HepG2 (cell line): ENCODE results near the gene SCO1. TPM values are rescaled to one million over a fixed set of nuclear protein-coding genes. Genes with fewer than 3 reads are reported as not detected.
A peak's percentile ranks its signal among the peaks of the same experiment; 100 is the strongest.

Experiments
- CC2D1A ChIP-seq: sonication (generic); formaldehyde crosslinking; IDR thresholded peaks from 2 replicates; pipeline ENCODE4 v1.8.1; 2023; ENCODE audit warnings: mild to moderate bottlenecking, missing genetic modification reagents
- CCAR2 ChIP-seq: fragments of 200-400 bp; formaldehyde crosslinking; optimal IDR thresholded peaks from 2 replicates; pipeline ENCODE3; 2018; ENCODE audit warnings: low read depth, mild to moderate bottlenecking, low read length, moderate library complexity
- DPF2 ChIP-seq: sonication (generic); formaldehyde crosslinking; IDR thresholded peaks from 2 replicates; pipeline ENCODE4 v1.4.0; 2020; ENCODE audit warnings: mild to moderate bottlenecking, low read depth, missing genetic modification reagents, borderline replicate concordance
- EZH2 ChIP-seq: conservative IDR thresholded peaks from 2 replicates; pipeline ENCODE4 v1.6.1; 2012; ENCODE audit warnings: mild to moderate bottlenecking, low read depth, low read length, moderate library complexity
- FLYWCH1 ChIP-seq: sonication (generic); formaldehyde crosslinking; IDR thresholded peaks from 2 replicates; pipeline ENCODE4 v1.8.1; 2023; ENCODE audit warnings: mild to moderate bottlenecking, missing genetic modification reagents
- FOXA1 ChIP-seq, 2 experiments: fragments of 450-650 bp in 1 of 2; sonication (generic) in 1 of 2; formaldehyde crosslinking in 1 of 2; IDR thresholded peaks; 2 replicates each; pipeline versions ENCODE4 v1.4.0 to v1.6.1; 2016 to 2020; ENCODE audit warnings: missing genetic modification reagents in 1 of 2
- HIVEP1 ChIP-seq: sonication (generic); formaldehyde crosslinking; IDR thresholded peaks from 2 replicates; pipeline ENCODE4 v1.4.0; 2020; ENCODE audit warnings: mild to moderate bottlenecking, missing genetic modification reagents
- HNF4A ChIP-seq: sonication (generic); formaldehyde crosslinking; IDR thresholded peaks from 2 replicates; pipeline ENCODE4 v1.4.0; 2020; ENCODE audit warnings: missing genetic modification reagents
- HOXA3 ChIP-seq: sonication (generic); formaldehyde crosslinking; IDR thresholded peaks from 2 replicates; pipeline ENCODE4 v1.5.0; 2020; ENCODE audit warnings: missing genetic modification reagents
- JUN ChIP-seq: sonication (generic); formaldehyde crosslinking; IDR thresholded peaks from 2 replicates; pipeline ENCODE4 v1.4.0; 2020; ENCODE audit warnings: mild to moderate bottlenecking, missing genetic modification reagents
- MBD4 ChIP-seq: IDR thresholded peaks from 2 replicates; pipeline ENCODE4 v1.6.1; 2012; ENCODE audit warnings: low read length, inconsistent platforms, borderline replicate concordance
- NFATC3 ChIP-seq: sonication (generic); formaldehyde crosslinking; IDR thresholded peaks from 2 replicates; pipeline ENCODE4 v1.5.1; 2020; ENCODE audit warnings: mild to moderate bottlenecking, missing genetic modification reagents
- NFE2L2 ChIP-seq: fragments of 150-350 bp; IDR thresholded peaks from 2 replicates; pipeline ENCODE4 v1.6.1; 2014; ENCODE audit warnings: low read length
- NKX3-1 ChIP-seq: sonication (generic); formaldehyde crosslinking; IDR thresholded peaks from 2 replicates; pipeline ENCODE4 v1.5.0; 2020; ENCODE audit warnings: missing genetic modification reagents
- PHF20 ChIP-seq: sonication (generic); formaldehyde crosslinking; IDR thresholded peaks from 2 replicates; pipeline ENCODE4 v1.5.0; 2020; ENCODE audit warnings: mild to moderate bottlenecking, missing genetic modification reagents
- THAP11 ChIP-seq: IDR thresholded peaks from 2 replicates; pipeline ENCODE4 v1.6.1; 2016; ENCODE audit warnings: missing biosample characterization, missing genetic modification reagents
- THYN1 ChIP-seq: sonication (generic); formaldehyde crosslinking; IDR thresholded peaks from 2 replicates; pipeline ENCODE4 v1.8.1; 2023; ENCODE audit warnings: low read depth, mild to moderate bottlenecking, moderate library complexity, missing genetic modification reagents, borderline replicate concordance
- ZNF235 ChIP-seq: sonication (generic); formaldehyde crosslinking; IDR thresholded peaks from 2 replicates; pipeline ENCODE4 v1.8.1; 2023; ENCODE audit warnings: mild to moderate bottlenecking, missing genetic modification reagents, borderline replicate concordance
- ZNF24 ChIP-seq: fragments of 450-650 bp; IDR thresholded peaks from 2 replicates; pipeline ENCODE4 v1.6.1; 2017; ENCODE audit warnings: antibody characterized with exemption, mild to moderate bottlenecking
- ZNF251 ChIP-seq: sonication (generic); formaldehyde crosslinking; IDR thresholded peaks from 2 replicates; pipeline ENCODE4 v1.9.0; 2021; ENCODE audit warnings: mild to moderate bottlenecking, missing genetic modification reagents
- ZNF30 ChIP-seq: sonication (generic); formaldehyde crosslinking; IDR thresholded peaks from 2 replicates; pipeline ENCODE4 v1.5.0; 2020; ENCODE audit warnings: mild to moderate bottlenecking, missing genetic modification reagents
- ZNF329 ChIP-seq: sonication (generic); formaldehyde crosslinking; IDR thresholded peaks from 2 replicates; pipeline ENCODE4 v1.9.0; 2021; ENCODE audit warnings: low read depth, mild to moderate bottlenecking, missing genetic modification reagents
- ZNF766 ChIP-seq: sonication (generic); formaldehyde crosslinking; IDR thresholded peaks from 2 replicates; pipeline ENCODE4 v1.5.0; 2020; ENCODE audit warnings: missing genetic modification reagents, borderline replicate concordance
- ZNF841 ChIP-seq: sonication (generic); formaldehyde crosslinking; IDR thresholded peaks from 2 replicates; pipeline ENCODE4 v1.8.1; 2023; ENCODE audit warnings: missing genetic modification reagents, borderline replicate concordance
- polyA plus RNA-seq, 8 experiments: library from polyadenylated mRNA; depleted of rRNA in 3 of 8; stranded (reverse) in 7 of 8; unstranded in 1 of 8; fragments of >200 nt; fragmentation: Illumina TruSeq in 4 of 8; extraction: Trizol in 4 of 8; gene quantifications; 2 replicates each; pipeline versions ENCODE4 v1.2.1 to v1.2.3, GENCODE V29; 2011 to 2016; ENCODE audit warnings: low read depth in 4 of 8, missing spikeins in 1 of 8, mixed read lengths in 1 of 8; ENCODE audit not compliant: insufficient read depth in 1 of 8
- total RNA-seq, 5 experiments: library from RNA; depleted of rRNA; stranded (reverse); fragments of >200 nt; fragmentation: Illumina TruSeq; extraction: Trizol; gene quantifications; 2 replicates each; pipeline ENCODE4 v1.2.3, GENCODE V29; 2016; ENCODE audit warnings: low read depth in 1 of 5
- TF ChIP-seq, protein P1 (sequence below): sonication (generic); formaldehyde crosslinking; IDR thresholded peaks from 2 replicates; pipeline ENCODE4 v1.8.1; 2022; ENCODE audit warnings: mild to moderate bottlenecking, missing genetic modification reagents
- TF ChIP-seq, protein P2 (sequence below): sonication (generic); formaldehyde crosslinking; IDR thresholded peaks from 2 replicates; pipeline ENCODE4 v1.5.0; 2020; ENCODE audit warnings: mild to moderate bottlenecking, missing genetic modification reagents, moderate library complexity
- TF ChIP-seq, protein P3 (sequence below): sonication (generic); formaldehyde crosslinking; IDR thresholded peaks from 2 replicates; pipeline ENCODE4 v1.8.1; 2023; ENCODE audit warnings: mild to moderate bottlenecking, missing genetic modification reagents

The SCO1 gene
- total and polyA plus RNA-seq, 2 of the 13 experiments (the other 11 are each of a cell fraction or from before 2014, with no cell fraction given) = 11.4 to 50.3 TPM

DNA sequence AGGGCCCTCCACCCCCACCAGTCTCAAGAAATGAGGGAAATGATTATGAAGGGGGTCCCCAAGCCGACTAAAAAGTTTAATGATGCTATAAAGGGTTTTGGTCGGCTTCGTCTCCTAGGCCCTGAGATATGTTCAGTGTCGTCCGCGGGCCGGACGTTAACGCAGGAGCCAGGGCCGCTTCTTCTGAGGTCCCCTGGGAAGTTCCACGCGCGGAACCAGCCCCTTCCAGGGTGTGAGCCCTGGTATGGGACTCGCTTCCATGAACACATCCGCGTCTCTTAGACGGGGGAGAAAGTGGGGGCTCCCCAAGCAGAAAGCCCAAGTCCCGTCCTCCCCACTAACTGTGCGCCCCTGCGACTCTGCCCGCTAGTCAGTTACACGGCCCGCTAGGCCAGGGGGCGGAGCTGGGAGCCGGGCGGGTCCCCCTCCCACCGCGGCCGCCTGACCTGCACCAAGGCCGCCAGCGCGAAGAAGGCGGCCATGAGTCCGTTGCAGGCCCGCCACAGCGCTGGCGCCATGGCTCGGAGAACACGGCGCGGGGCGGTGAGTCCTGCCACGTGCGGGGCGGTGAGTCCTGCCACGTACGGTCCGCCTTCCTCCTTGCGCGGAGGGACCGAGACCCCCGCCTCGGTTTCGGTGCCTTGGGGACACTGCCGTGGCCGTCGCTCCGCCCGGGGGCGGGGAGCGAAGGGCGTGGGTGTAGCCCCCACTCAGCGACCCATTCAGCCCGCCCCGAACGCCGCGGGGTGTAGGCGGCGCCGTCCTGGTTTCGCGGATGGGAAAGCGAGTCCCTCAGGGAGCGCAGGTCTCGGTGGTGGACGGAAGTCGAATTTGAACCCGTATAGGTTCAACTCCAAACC lies 32.2 kb upstream of the SCO1 start, which contains the start of gene TMEM220 (continued):
- TF ChIP-seq, protein P1, sequence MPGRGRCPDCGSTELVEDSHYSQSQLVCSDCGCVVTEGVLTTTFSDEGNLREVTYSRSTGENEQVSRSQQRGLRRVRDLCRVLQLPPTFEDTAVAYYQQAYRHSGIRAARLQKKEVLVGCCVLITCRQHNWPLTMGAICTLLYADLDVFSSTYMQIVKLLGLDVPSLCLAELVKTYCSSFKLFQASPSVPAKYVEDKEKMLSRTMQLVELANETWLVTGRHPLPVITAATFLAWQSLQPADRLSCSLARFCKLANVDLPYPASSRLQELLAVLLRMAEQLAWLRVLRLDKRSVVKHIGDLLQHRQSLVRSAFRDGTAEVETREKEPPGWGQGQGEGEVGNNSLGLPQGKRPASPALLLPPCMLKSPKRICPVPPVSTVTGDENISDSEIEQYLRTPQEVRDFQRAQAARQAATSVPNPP (CRISPR knock-in tag) = 0 out of 2 replicates have a peak, but pooled peaks have one; percentile 42
- TF ChIP-seq, protein P2, sequence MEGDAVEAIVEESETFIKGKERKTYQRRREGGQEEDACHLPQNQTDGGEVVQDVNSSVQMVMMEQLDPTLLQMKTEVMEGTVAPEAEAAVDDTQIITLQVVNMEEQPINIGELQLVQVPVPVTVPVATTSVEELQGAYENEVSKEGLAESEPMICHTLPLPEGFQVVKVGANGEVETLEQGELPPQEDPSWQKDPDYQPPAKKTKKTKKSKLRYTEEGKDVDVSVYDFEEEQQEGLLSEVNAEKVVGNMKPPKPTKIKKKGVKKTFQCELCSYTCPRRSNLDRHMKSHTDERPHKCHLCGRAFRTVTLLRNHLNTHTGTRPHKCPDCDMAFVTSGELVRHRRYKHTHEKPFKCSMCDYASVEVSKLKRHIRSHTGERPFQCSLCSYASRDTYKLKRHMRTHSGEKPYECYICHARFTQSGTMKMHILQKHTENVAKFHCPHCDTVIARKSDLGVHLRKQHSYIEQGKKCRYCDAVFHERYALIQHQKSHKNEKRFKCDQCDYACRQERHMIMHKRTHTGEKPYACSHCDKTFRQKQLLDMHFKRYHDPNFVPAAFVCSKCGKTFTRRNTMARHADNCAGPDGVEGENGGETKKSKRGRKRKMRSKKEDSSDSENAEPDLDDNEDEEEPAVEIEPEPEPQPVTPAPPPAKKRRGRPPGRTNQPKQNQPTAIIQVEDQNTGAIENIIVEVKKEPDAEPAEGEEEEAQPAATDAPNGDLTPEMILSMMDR = no peak
- TF ChIP-seq EZH2 (no peak), ZNF841 (0 out of 2 replicates have a peak, but pooled peaks have one; percentile 27), ZNF766 (peak; percentile 34; the same call in 1 of the 2 replicates), DPF2 (CRISPR knock-in tag) (no peak), HNF4A (peak; percentile 27; the same call in 1 of the 2 replicates), PHF20 (no peak), ZNF24 (no peak), ZNF329 (CRISPR knock-in tag) (0 out of 2 replicates have a peak, but pooled peaks have one; percentile 69), FOXA1 (IDR thresholded peaks at IDR 0.05) (no peak), FOXA1 (CRISPR knock-in tag; IDR thresholded peaks at IDR 0.05) (no peak), FLYWCH1 (CRISPR knock-in tag) (no peak), JUN (CRISPR knock-in tag) (no peak), NFATC3 (CRISPR knock-in tag) (no peak), CCAR2 (no peak), NKX3-1 (no peak), MBD4 (no peak), NFE2L2 (no peak), THAP11 (peak; percentile 69), THYN1 (CRISPR knock-in tag) (no peak), CC2D1A (CRISPR knock-in tag) (no peak), HOXA3 (peak; percentile 83), HIVEP1 (CRISPR knock-in tag) (0 out of 2 replicates have a peak, but pooled peaks have one; percentile 56), ZNF30 (CRISPR knock-in tag) (no peak), ZNF251 (CRISPR knock-in tag) (no peak), ZNF235 (CRISPR knock-in tag) (no peak; the same call in 1 of the 2 replicates)
- TF ChIP-seq, protein P3, sequence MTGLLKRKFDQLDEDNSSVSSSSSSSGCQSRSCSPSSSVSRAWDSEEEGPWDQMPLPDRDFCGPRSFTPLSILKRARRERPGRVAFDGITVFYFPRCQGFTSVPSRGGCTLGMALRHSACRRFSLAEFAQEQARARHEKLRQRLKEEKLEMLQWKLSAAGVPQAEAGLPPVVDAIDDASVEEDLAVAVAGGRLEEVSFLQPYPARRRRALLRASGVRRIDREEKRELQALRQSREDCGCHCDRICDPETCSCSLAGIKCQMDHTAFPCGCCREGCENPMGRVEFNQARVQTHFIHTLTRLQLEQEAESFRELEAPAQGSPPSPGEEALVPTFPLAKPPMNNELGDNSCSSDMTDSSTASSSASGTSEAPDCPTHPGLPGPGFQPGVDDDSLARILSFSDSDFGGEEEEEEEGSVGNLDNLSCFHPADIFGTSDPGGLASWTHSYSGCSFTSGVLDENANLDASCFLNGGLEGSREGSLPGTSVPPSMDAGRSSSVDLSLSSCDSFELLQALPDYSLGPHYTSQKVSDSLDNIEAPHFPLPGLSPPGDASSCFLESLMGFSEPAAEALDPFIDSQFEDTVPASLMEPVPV (CRISPR knock-in tag) = peak; percentile 63; the same call in 1 of the 2 replicates
